Measurements from ENCODE around the gene KRT17.

Gene KRT17

GRCh38 chr17:41650794-41651624 lies 26.6 kb upstream of the KRT17 start:
- in situ Hi-C loops (cut with MboI; ENCODE audit: low sequenced_read_pairs, unreplicated experiment) = loop anchor here (25.0 kb wide), 1 partner anchor 739 kb away; no protein-coding TSS in a partner anchor
- DNase-seq (ENCODE audit: low spot score) = no peak
- TF ChIP-seq CTCF (IDR thresholded peaks at IDR 0.05; ENCODE audit: borderline replicate concordance, control extremely low read depth, extremely low read depth, insufficient read depth, missing control alignments) = no peak

GRCh38 chr17:41649923-41650519 lies 25.6 kb upstream of the KRT17 start:
- in situ Hi-C loops (cut with MboI; ENCODE audit: low sequenced_read_pairs, unreplicated experiment) = loop anchor here (25.0 kb wide), 1 partner anchor 738 kb away; no protein-coding TSS in a partner anchor
- TF ChIP-seq CTCF (IDR thresholded peaks at IDR 0.05; ENCODE audit: borderline replicate concordance, control extremely low read depth, extremely low read depth, insufficient read depth, missing control alignments) = no peak

DNA sequence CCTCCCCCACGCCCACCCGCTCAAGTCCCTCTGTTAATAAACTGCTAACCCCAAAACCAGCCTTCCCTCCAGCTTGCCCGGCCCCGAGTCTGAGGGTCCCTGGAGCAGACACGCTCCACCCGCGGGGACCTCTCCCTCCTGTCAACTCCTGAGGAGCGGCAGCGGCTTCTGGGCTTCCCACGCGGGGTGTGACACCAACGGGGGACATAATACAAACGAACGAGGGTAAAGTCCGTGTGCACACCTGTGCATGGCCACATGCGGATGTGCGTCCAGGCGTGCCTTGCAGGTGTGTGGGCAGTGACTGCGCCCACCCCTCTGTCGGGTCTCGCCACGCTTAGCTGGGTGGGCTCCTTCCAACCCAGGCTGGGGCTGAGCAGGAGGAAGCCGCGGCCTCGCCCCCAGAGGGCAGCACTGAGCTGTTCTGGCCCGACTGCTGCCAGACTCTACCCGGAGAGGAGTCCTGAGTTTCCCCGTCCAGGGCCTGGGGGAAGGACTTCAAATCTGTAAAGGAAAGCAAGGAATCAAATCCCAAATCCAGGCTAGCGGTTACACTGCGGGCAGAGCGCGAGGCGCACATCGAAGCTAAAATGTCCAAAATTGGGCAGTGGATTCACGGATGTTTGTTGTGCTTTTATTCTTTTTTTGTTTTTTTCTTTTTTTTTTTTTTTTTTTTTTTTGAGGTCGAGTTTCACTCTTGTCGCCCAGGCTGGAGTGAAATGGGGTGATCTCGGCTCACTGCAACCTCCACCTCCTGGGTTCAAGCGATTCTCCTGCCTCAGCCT lies 24.2 kb upstream of the KRT17 start:
- DNase-seq (ENCODE audit: low spot score) = peak; percentile 91
- in situ Hi-C loops (cut with MboI; ENCODE audit: low sequenced_read_pairs, unreplicated experiment) = no loop called here
- TF ChIP-seq CTCF (IDR thresholded peaks at IDR 0.05; ENCODE audit: borderline replicate concordance, control extremely low read depth, extremely low read depth, insufficient read depth, missing control alignments) = peak; percentile 91

More at GRCh38 chr17:41649923-41650519, 25.6 kb upstream of the KRT17 start:
- DNase-seq (ENCODE audit: low spot score) = no peak

DNA sequence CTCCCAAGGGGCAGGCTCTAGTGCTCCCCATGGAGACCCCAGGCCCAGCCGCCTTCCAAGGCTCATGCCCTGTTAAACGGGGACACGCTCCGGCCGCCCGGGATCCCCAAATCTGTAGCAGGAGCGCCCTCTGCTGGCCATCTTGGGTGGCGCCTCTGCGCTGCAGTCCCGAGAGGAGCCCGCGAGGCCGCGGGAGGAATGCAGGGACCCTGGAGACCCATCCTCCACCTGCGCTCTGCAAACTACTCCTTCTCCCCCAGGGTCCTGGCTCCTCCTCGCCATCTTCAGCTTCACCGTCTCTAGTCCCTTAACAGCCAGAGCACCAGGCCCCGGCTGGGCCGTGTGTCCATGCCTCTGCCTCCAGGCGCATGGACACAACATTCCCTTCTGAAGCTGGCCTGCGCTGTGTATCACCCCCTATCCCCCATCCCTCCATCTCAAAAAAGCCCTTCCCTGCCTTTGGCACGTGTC lies 23.6 kb upstream of the KRT17 start:
- peak; percentile 93 for DNase-seq (ENCODE audit: low spot score)
- TF ChIP-seq CTCF (IDR thresholded peaks at IDR 0.05; ENCODE audit: borderline replicate concordance, control extremely low read depth, extremely low read depth, insufficient read depth, missing control alignments) = peak; percentile 97
- in situ Hi-C loops (cut with MboI; ENCODE audit: low sequenced_read_pairs, unreplicated experiment) = no loop called here

DNA sequence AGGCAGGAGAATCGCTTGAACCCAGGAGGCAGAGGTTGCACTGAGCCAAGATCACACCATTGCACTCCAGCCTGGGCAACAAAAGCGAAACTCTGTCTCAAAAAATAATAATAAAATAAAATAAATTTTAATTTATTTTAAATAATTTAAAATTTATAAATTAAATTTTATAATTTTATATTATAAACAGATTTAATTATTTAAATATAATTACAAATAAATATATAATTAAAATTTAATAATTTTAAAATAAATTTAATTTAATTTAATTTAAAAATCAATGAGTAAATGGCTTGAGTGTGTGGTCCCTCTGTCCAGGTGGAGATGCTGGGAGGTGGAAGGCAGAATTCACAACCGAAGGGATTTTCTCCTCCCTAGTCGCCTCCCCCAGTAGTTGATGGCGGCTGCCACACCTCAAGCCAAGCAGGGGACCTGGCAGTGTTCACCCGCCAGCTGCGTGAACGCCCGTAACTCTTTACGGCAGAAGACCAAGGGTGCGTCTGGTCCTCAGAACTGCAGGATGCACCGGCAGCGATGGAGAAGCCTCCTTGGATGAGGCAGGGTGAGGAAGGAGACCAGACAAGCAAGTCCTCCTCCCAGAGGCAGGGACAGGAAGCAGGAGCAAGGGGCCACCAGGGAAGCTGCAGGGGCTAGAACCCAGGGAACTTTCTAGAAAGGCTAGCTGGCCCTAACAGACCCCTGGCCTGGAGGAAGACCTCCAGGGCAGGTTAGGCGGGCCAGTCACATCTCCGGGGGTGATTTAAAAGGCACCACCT lies 22.9 kb upstream of the KRT17 start:
- DNase-seq (ENCODE audit: low spot score) = no peak

More for the DNA sequence above, 22.9 kb upstream of the KRT17 start:
- in situ Hi-C loops (cut with MboI; ENCODE audit: low sequenced_read_pairs, unreplicated experiment) = no loop called here
- no peak for TF ChIP-seq CTCF (IDR thresholded peaks at IDR 0.05; ENCODE audit: borderline replicate concordance, control extremely low read depth, extremely low read depth, insufficient read depth, missing control alignments)

All from GM13976 (cell line).